Activated CD4-positive, alpha-beta T cell treated with anti-CD3 and anti-CD28 coated beads, Interleukin-2, amount 50 U/mL, for 24 hours (primary cell): ENCODE measurements around the gene MYL6B.

Experiments used
- DNase-seq, 2 donors: peaks; one replicate each; pipeline ENCODE4 v3.0.0-alpha.2; 2020; ENCODE audit warnings: low read depth in 1 of 2, low spot score in 1 of 2

The MYL6B gene

DNA sequence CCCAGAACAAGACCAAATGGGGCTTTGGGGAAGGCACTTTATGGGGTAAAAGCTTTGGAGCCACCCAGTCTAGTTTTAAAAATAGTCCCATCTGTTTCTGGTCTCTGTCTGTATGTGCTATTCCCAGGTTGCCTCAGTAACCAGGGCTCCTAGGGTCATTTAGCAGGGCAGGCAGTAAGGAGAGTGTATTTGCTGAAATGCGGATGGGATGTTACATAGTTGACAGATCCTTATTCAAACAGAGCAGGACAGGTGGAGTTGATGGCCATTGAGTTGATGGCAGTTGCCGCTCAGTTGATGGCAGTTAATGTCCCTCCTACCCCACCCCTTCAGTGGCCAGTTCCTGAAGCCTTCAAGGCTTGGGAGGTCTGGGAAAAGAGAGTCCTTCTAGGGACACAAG is 29.8 kb upstream of the MYL6B start:
- no peak for DNase-seq

DNA sequence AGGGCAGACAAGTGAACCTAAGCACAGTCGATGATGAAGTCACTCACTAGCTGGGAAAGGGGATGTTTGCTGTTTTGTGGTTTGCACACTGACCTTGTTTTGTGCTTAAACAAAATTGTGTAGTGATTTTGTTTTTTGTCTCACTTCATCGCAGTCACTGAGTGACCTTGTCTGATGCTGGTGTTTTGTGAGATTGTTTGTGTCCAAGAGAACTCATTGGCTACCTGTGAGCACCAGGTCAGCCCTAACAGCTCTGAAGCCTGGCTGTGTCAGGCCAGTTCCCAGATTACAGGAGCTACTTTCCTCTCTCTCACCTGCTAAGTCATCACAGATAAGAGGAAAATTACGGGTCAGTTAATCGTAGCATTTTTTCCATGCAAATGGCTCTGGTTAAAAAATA is 28.3 kb upstream of the MYL6B start:
- no peak for DNase-seq

DNA sequence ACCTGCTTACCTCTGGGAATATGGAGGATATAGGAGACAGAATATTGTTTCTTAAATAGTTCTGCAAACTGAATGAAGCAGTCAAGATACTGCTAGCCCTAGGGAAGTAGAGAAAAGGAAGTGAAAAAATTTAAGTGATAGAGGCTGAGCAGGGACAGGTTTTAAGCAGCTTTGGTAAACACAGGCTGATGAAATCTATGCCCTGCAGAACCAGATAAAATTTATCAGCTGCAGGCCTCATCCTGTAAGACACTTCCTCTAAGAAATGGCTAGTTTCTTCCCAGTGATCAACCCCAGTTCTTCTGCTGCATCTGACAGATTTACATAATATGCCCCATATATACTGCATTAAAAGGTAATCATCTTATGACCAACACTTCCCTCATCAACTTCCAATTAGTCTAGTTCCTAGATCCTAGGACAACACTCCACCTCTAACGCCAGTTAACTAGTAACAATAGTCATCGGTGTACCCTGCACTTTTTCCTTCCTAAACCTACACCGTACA is 25.6 kb upstream of the MYL6B start:
- no peak for DNase-seq

DNA sequence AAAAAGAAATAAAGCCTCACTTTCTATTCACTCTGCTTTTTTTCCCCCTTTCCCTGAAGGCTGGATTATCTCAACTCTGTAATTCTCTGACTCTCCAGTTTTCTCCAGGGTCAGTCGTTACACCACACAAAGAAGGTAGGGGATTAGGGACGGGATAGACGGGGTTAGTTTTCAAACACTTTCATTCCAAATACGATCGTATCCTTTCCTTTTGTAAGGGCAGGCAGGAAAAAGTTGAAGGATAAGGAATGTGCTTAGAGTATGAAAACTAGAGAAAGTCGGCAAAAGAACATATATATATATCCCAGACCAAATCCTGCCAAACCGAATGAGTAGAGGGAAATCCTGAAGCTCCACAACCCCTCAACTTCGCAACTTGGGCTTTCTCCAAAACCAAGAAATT is 24.9 kb upstream of the MYL6B start:
- DNase-seq = no peak

DNA sequence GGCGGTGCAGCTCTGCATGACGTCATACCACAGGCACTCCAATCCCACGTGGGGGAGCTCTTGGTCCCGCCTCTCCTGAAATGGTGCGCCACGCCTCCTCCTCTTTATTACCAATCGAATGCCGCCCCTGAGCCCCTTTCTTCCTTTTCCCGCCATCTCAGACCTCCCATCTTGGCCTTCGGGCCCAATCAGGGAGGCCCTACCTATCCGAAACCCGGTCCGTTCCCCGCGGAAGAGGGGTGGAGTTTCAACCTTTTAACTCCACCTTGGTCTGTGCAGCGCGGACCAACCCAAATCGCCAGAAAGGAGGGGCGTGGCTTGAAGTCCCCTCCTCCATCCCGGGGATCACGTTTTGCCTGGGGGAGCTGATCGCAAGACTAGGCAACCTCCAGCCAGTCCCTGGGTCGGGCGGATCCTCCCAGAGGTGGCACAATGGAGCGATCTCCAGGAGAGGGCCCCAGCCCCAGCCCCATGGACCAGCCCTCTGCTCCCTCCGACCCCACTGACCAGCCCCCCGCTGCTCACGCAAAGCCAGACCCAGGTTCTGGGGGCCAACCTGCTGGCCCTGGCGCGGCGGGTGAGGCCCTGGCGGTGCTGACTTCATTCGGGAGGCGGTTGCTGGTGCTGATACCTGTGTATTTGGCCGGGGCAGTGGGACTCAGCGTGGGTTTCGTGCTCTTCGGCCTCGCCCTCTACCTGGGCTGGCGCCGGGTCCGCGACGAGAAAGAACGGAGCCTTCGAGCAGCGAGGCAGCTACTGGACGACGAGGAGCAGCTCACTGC is 24.3 kb upstream of the MYL6B start, which contains the start of gene ESYT1:
TSS of gene ESYT1 (plus strand) at position 380 of the 782 bp plus-strand sequence. CDS start at position 433, 53 bp downstream.
- DNase-seq = peak; percentile 82 to 98

DNA sequence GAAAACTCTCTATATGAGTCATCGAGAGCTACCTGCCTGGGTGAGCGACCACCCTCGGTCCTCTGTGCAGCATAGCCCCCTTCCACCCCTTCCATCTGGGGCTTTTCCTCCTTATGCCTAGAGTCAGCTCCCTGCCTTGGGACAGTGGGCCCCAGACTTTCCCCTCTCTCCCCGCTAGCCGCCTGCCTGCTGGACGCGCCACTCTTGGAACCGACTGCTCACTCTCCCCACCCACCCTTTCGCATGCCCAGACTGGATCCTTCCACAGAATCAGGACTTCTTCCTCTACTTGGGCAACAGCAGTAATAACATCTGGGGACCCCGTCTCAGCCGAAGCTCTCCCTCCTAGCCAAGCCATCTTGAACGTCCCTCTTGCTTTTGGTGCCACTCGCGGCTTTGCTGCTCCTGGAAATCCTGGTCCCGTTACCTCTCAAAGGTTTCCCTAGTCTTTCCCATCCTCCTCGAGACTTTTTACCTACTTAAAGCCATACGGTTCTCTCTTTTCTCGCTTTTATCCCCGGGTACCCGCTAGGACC is 23.6 kb upstream of the MYL6B start:
- DNase-seq = no peak

DNA sequence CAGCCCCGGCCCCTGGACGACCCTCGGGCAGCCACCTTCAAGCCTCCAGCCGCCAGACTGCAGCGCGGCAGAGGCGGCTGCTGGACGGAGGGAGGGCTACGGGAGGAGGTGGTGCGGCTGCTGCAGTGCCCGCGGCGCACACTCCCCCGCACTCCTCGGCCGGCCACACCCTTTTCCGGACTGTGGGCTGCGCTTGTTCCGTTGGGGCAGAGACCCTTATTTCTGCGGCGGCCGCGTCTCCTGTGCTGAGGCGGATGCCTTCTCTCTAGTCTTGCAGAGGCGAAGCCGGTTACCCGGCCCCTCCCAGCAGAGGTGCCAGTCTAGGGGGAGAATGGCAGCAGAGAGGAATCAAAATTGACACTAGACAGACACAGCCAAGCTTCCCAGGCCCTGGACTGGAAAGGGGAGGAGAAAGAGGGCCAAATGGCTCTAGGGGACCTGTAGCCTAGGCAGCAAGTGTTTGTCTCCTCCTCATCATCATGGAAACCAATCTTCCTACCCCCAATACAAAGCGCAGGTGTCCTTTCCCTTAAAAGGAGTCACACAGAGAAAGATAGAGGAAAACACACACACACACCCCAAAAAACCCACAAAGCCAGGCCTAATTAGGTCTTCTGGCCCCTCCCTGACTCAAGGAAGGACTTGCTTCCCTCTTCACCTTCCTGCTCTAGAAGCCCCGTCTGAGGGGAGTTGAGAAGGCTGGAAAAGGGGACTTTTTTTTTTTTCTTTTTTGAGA is 23.0 kb upstream of the MYL6B start:
- DNase-seq = peak in 1 of 2 donors; percentile 41

DNA sequence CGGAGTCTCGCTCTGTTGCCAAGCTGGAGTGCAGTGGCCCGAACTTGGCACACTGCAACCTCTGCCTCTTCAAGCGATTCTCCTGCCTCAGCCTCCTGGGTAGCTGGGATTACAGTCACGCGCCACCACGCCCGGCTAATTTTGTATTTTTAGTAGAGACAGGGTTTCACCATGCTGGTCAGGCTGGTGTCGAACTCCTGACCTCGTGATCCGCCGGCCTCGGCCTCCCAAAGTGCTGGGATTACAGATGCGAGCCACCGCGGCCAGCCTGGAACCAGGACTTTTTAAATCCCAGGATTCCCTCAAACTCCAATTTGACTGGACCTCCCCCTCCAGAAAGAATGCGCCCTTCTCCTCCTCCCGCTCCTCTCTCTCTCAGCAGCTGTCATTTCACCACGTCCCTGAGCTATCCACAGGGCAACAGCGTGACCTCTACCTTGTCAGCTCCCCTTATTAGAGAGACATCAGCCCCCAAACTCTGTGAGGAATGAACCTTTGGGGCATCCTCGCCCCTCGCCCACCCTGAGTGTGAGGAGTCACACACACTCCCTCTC is 22.4 kb upstream of the MYL6B start:
- no peak for DNase-seq

DNA sequence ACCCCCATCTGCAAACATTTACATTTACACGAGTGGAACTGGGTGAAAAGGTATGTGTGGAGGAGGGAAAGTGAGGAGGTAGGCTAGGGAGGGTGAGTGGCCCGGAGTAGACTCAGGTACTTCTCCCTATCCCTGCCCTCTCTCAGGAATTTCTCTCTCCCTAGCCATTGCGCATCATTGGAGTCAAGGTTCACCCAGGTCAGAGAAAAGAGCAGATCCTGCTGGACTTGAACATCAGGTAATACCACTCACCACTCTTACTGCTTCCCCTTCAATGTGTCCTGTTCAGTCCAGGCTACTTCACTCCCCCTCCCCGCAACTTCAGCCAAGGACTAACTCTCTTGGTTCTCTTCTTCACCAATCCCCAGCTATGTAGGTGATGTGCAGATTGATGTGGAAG is 21.5 kb upstream of the MYL6B start:
- no peak for DNase-seq

DNA sequence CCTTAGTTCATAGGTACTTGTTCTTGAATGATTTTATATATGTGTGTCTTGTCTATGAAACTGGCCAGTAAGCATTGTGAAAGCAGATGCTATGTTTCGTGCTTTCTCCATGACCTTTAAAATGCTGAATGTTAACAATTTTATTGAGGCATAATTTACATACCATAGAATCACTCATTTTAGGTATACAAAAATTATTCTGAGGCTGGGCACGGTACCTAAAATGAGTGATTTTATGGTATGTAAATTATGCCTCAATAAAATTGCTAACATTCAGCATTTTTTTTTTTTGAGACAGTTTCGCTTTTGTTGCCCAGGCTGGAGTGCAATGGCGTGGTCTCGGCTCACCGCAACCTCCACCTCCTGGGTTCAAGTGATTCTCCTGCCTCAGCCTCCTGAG is 17.5 kb upstream of the MYL6B start:
- DNase-seq = no peak

DNA sequence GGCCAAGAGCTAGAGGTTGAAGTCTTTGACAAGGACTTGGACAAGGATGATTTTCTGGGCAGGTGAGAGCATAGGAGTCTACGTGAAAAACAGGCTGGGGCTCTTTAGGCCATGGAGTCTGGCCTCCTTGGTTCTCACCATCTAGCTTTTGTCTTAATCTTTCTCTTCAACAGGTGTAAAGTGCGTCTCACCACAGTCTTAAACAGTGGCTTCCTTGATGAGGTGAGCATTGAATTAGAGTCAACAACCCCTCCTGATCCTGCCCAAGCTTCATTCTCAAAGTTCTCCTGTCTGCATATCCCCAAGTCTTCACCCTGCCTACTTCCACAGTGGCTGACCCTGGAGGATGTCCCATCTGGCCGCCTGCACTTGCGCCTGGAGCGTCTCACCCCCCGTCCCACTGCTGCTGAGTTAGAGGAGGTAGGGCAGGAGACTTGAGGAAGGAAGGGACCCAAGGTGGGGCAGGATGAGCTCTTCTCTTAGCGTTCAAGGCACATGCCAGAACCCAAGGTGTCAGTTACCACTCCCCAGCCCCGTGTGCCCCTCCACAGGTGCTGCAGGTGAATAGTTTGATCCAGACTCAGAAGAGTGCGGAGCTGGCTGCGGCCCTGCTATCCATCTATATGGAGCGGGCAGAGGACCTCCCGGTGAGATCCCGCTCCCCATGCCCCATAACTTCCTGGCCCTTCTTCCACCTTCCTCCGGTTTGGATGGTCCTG is 14.4 kb upstream of the MYL6B start:
- no peak for DNase-seq

DNA sequence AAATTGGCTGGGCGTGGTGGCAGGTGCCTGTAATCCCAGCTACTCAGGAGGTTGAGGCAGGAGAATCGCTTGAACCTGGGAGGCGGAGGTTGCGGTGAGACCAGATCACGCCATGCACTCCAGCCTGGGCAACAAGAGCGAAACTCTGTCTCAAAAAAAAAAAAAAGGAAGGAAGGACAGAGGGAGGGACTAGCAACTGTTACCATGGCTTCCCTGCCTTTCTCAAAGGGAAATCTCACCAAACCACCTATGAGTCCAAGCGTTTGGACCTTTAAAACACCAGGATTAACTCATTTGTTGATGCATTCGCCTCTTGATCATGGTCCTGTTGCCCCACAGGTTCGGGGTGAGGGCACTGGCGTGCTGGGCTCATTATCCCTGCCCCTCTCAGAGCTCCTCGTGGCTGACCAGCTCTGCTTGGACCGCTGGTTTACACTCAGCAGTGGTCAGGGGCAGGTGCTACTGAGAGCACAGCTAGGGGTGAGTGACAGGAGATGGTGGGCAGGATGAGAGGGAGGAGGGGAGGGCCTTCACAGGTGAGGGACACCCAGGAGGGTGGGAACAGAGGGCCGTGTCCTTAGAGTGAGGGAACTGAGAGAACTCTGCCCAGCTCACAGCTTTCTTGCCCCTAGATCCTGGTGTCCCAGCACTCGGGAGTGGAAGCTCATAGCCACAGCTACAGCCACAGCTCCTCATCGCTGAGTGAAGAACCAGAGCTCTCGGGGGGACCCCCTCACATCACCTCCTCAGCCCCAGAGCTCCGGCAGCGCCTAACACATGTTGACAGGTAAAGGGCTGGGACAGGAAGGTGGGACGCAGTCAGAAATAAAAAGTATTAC is 10.2 kb upstream of the MYL6B start:
- no peak for DNase-seq

DNA sequence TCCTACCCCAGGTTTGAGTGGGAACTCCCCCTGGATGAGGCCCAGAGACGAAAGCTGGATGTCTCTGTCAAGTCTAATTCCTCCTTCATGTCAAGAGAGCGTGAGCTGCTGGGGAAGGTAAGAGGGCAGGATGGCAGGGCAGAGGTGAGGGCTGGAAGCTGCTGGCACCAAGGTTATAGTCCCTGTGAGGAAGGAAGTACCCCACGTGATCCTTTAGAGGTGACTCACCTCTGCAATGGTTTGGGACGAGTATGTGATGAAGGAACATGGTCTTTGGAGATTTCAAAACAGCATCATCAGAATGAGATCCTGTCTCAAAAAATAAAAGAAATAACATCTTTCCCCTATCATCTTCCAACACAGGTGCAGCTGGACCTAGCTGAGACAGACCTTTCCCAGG is 9.2 kb upstream of the MYL6B start:
- DNase-seq = no peak

DNA sequence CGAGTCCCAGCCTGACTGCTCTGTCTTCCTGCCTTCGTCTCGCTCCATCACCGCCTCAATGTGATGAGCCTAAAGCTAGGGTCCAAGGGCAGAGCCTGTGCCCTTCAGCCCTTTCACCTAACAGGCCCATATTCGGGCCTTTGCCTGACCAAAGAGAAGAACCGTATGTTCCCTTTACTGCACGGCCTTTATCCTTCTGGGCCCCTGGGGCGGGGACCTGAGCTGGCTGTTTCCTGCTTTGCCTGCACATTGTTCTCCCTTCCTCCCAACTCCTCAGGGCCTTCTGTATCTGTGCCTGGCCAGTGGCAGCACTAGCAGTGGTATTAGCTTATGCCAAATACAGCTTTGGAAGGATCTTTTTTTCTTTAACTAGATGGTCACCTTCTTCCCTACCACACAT is 8.5 kb upstream of the MYL6B start:
- DNase-seq = no peak

DNA sequence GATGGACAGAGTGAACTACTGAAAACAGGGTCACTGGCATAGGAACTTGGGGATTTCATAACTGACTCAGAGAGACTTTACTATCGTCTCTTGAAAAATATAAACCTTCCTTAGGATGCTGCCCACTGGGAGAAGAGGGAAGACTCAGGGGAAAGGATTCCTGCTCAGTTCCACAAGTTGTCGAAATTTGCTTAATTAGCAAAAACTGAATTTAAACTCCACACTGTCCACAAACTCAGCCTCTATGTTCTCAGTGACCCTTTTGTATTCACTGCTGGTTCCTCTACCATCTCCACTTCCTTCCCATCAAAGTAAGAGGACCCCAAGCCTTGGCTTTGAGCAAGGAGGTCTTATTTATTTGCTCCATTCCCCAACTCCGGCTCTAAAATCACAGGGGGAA is 7.2 kb upstream of the MYL6B start:
- no peak for DNase-seq

DNA sequence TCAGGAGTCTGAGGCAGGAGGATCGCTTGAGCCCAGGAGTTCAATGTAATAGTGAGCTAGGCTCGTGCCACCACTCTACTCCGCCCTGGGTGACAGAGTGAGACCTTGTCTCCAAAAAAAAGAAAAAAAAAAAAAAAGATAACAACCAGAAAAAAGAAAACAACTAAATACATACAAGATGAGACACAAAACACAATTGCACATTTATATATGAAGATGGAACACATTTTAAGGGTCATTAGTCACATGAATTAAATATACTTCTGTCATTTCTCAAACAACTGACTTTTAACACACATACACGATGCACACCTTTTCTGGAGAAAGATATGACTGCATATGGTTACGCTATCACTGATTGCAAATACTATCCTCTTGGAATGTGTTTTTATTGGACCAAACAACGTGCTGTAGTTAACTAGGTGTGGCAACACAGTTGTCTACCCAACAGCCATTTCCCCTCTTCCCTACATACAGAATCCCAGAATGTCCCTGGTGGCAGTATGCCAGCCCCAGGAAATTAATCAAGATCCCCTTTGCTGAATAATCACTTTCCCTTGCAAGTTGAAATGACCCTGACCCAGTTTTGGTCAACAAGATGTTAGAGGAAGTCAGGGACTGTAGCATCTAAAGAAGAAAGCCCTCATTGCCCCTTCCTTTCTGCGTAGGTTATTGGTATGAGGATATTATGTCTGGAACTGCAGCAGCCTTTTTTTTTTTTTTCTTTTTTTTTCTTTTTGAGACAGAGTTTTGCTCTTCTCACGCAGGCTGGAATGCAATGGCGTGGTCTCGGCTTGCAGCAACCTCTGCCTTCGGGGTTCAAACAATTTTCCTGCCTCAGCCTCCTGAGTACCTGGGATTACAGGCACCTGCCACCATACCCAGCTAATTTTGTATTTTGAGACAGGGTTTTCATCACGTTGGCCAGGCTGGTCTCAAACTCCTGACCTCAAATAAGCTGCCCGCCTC is 5.6 kb upstream of the MYL6B start:
- no peak for DNase-seq

DNA sequence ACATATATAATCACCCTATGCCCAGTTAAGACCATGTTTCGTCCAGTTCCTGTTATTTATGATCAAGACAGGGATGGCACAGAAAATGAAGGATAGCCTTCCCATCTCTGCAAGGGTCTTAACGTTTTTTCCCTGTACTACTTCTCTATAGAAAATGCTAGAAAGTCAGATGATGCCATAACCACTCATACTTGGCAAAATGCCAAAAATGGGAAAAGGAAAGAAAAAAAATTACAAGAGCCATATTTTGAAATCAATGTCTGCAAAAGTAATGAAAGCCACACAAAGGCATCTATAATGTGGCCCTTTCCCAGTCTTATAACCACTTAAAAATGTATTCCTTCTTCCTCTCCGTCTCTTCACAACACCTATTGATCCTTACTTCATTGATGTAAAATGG is 1.8 kb upstream of the MYL6B start:
- no peak for DNase-seq

DNA sequence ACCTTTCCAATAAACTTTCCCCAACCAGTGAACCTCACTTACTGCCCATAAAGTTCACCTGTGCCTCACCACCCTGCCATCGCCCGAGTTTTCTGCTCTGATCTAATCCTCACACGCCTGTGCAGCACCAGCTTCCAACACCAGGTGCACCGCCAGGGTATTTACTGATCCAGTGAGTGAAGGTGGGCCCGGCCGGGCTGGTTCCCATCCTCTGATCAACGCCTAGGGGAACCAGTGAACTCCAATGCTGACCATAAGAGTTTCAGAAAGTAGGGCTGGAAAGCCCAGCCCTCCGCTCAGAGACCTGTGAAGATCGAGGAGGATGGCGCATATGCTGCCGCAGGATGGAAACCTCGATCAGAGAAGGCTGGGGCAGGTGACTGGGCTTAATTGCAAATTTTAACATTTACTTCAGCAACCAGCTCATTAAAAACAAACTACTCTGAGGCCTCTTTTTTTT is 685 bp upstream of the MYL6B start:
- DNase-seq = peak; percentile 53 to 57
